ENCODE results near the gene CTDSPL. TPM values are rescaled to one million over a fixed set of nuclear protein-coding genes. Genes with fewer than 3 reads are reported as not detected.

Gene CTDSPL
- total RNA-seq, 1 experiment from 2014 or later = 81.9 TPM

- CTCF ChIA-PET = no interaction called here
Observed at GRCh38 chr3:37954881-37955280, 93.2 kb downstream of the CTDSPL start.

GRCh38 chr3:37955918-37956707, 94.4 kb downstream of the CTDSPL start:
- CTCF ChIA-PET = interaction anchor here (1.5 kb wide), 1 partner anchor 10 kb away, joined by 4 read pairs; no protein-coding TSS in a partner anchor
- TF ChIP-seq CTCF (IDR thresholded peaks at IDR 0.05; ENCODE audit: unreplicated experiment) = no peak
- Mint-ChIP-seq H3K36me3 (ENCODE audit: insufficient read depth, unreplicated experiment) (peaks cover 6% of the 10 kb centered on the region), H3K4me3 (ENCODE audit: low read depth, unreplicated experiment) (no peak overlapping the region), H3K4me1 (ENCODE audit: low read depth, unreplicated experiment) (peaks cover 12% of the 10 kb centered on the region), H3K9me3 (ENCODE audit: low read depth, unreplicated experiment) (peaks cover 2% of the 10 kb centered on the region), H3K27me3 (ENCODE audit: unreplicated experiment) (no peaks in the 10 kb centered on the region), H3K27ac (ENCODE audit: unreplicated experiment) (no peak overlapping the region)
- no peak for DNase-seq
- intact Hi-C loops (cut with micrococcal nuclease; ENCODE audit: unreplicated experiment) = no loop called here
- no TSS peak for BruUV-seq (replicated peaks)

More at GRCh38 chr3:37954881-37955280, 93.2 kb downstream of the CTDSPL start:
- Mint-ChIP-seq H3K4me1 (ENCODE audit: low read depth, unreplicated experiment) (peaks cover 7% of the 10 kb centered on the region), H3K27ac (ENCODE audit: unreplicated experiment) (no peak overlapping the region), H3K36me3 (ENCODE audit: insufficient read depth, unreplicated experiment) (peaks cover 6% of the 10 kb centered on the region), H3K9me3 (ENCODE audit: low read depth, unreplicated experiment) (peaks cover 2% of the 10 kb centered on the region), H3K27me3 (ENCODE audit: unreplicated experiment) (no peaks in the 10 kb centered on the region), H3K4me3 (ENCODE audit: low read depth, unreplicated experiment) (no peak overlapping the region)
- no peak for TF ChIP-seq CTCF (IDR thresholded peaks at IDR 0.05; ENCODE audit: unreplicated experiment)
- no TSS peak for BruUV-seq (replicated peaks)
- intact Hi-C loops (cut with micrococcal nuclease; ENCODE audit: unreplicated experiment) = no loop called here
- DNase-seq = no peak

GRCh38 chr3:37956723-37957538, 95.3 kb downstream of the CTDSPL start:
- peaks cover 16% of the 10 kb centered on the region for H3K4me1 Mint-ChIP-seq (ENCODE audit: low read depth, unreplicated experiment)
- peaks cover under 1% of the 10 kb centered on the region for H3K9me3 Mint-ChIP-seq (ENCODE audit: low read depth, unreplicated experiment)
- H3K27me3 Mint-ChIP-seq (ENCODE audit: unreplicated experiment) = no peaks in the 10 kb centered on the region
- CTCF ChIA-PET = interaction anchor here (0.5 to 1.5 kb wide), 2 partner anchors 11 to 79 kb away, joined by 4 to 6 read pairs; no protein-coding TSS in a partner anchor
- TF ChIP-seq CTCF (IDR thresholded peaks at IDR 0.05; ENCODE audit: unreplicated experiment) = no peak
- BruUV-seq (replicated peaks) = no TSS peak
- intact Hi-C loops (cut with micrococcal nuclease; ENCODE audit: unreplicated experiment) = no loop called here
- H3K36me3 Mint-ChIP-seq (ENCODE audit: insufficient read depth, unreplicated experiment) = peaks cover 6% of the 10 kb centered on the region
- H3K4me3 Mint-ChIP-seq (ENCODE audit: low read depth, unreplicated experiment) = no peak overlapping the region
- H3K27ac Mint-ChIP-seq (ENCODE audit: unreplicated experiment) = no peak overlapping the region
- no peak for DNase-seq

GRCh38 chr3:37957539-37957936, 95.9 kb downstream of the CTDSPL start:
- Mint-ChIP-seq H3K36me3 (ENCODE audit: insufficient read depth, unreplicated experiment) (peaks cover 6% of the 10 kb centered on the region), H3K4me3 (ENCODE audit: low read depth, unreplicated experiment) (no peak overlapping the region), H3K27me3 (ENCODE audit: unreplicated experiment) (no peaks in the 10 kb centered on the region), H3K27ac (ENCODE audit: unreplicated experiment) (no peak overlapping the region), H3K4me1 (ENCODE audit: low read depth, unreplicated experiment) (peaks cover 17% of the 10 kb centered on the region), H3K9me3 (ENCODE audit: low read depth, unreplicated experiment) (no peaks in the 10 kb centered on the region)
- CTCF ChIA-PET = interaction anchor here (0.5 kb wide), 1 partner anchor 79 kb away, joined by 6 read pairs; no protein-coding TSS in a partner anchor
- DNase-seq = no peak
- intact Hi-C loops (cut with micrococcal nuclease; ENCODE audit: unreplicated experiment) = no loop called here
- no peak for TF ChIP-seq CTCF (IDR thresholded peaks at IDR 0.05; ENCODE audit: unreplicated experiment)
- no TSS peak for BruUV-seq (replicated peaks)
